GM12864 (cell line): Measurements from ENCODE around the gene ATP2B3.
"Not testable (repeated sequence)": the region's sequence is repeated elsewhere in the genome, so short reads cannot be mapped to it uniquely, and the experiment has no call there.

Source experiments
- DNase-seq: peaks from one replicate; pipeline ENCODE4 v3.0.0-alpha.2; 2011; ENCODE audit warnings: low read depth
- H3K4me3 ChIP-seq: 2 replicates; pipeline ENCODE4 v1.5.1; 2011; ENCODE audit warnings: mild to moderate bottlenecking, low read depth, low read length, control low read depth
- CTCF ChIP-seq: IDR thresholded peaks from 2 replicates; pipeline ENCODE4 v1.5.1; 2011; ENCODE audit warnings: low read depth, mild to moderate bottlenecking, moderate library complexity, low read length, control low read depth, inconsistent platforms; ENCODE audit errors: missing control alignments

Gene ATP2B3

DNA sequence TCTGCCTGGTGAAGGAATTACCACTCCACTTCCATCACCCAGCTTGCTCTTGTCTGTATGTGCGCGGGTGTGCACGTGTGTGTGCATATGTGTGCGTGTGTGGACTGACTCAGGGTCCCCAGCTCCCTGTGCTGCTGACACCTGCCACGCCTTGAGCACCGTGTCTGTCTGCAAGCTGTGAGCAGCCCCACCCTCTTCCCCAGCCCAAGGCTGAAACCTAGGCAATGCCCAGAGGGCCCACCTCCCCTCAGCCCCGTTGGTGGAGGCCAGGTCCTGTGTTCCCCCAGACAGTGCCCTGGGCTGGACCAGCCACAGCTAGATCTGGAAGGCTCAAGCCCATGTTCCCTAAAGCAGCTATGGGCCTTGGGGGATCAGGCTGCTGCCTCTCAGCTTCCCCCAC is 83.5 kb downstream of the ATP2B3 start:
- no peak for TF ChIP-seq CTCF
- no peak for DNase-seq
- H3K4me3 ChIP-seq = no peak overlapping the region

DNA sequence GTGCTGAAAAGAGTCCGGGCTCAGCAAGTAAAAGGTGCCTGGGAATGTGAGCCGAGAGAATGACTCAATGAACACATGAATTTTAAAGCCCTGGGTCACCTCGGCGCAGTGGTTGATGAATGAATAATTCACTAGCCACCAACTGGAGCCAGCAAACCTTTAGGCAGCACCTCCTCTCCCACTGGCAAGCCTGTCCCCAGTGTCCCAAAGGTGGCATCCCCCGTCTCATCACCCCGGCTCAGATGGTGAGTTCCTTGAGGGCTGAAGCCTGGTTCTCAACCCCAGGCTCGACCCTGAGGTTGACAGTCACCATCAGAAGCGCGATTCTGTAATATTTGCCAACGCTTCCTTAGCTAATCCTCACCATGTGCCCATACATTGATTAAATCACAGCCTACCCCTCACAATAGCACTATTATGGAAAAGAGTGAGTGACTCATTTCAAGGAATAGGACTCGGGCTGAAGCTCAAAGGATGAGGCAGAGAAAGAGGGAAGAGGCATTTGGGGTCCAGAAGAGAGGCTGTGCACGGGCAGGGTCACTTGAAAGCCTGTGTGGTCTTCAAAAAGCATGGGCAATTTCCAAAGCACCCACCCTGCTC is 84.2 kb downstream of the ATP2B3 start:
- no peak overlapping the region for H3K4me3 ChIP-seq
- no peak for DNase-seq
- no peak for TF ChIP-seq CTCF

- no peak for TF ChIP-seq CTCF
- DNase-seq = no peak
- H3K4me3 ChIP-seq = no peak overlapping the region
Measured at GRCh38 chrX:153602601-153603000, 85.2 kb downstream of the ATP2B3 start.

DNA sequence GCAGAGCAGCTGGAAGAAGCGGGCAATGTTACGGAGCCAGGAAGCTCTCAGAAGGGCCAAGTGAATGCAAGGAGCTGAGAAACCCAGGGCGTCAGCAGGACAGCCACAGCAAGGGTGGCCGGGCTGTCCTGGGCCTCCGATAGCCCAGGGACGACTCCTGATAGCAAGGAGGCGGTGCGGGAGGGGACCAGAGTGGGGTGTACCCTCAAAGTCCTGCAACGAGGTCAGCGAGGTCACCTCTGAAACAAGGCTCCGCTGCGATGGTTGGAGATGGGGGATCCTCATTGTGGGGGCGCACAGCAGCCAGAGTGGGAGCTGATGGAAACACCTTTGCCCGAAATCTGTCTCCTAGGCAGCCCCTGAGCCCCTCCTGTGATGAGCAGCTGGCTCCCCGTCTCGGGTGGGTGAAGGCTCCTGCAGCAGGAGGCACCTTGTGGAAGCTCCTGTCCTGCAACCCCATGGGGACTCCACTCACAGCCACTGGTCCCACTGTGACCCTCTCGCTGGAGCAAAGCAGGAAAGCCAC is 85.8 kb downstream of the ATP2B3 start:
- H3K4me3 ChIP-seq = no peak overlapping the region
- TF ChIP-seq CTCF = no peak
- DNase-seq = no peak

DNA sequence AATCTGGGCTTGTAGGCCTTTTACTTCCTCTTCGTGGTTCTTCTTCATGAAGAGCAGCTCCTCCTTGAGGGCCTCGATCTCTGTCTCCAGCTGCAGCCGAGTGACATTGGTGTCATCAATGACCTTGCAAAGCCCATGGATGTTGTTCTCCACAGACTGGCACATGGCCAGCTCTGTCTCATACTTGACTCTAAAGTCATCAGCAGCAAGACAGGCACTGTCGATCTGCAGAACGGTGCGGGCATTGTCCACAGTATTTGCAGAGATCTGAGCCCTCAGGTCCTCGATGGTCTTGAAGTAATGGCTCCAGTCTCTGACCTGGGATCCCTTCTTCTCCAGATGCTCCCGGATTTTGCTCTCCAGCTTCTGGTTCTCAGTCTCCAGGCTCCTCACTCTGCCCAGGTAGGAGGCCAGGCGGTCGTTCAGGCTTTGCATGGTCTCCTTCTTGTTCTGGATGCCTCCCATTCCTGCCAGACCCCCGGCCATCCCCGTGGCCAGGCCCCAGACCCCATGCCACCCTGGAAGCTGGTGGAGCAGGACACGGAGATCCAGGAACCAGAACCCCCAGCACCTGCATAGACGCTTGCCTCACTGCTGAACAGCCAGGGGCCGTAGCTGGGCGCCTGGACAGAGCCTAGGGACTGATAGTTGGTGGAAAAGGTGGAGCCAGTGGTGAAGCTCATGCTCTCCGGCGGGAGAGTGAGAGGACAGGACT is 87.4 kb downstream of the ATP2B3 start:
- DNase-seq, H3K4me3 ChIP-seq: not testable (repeated sequence)

DNA sequence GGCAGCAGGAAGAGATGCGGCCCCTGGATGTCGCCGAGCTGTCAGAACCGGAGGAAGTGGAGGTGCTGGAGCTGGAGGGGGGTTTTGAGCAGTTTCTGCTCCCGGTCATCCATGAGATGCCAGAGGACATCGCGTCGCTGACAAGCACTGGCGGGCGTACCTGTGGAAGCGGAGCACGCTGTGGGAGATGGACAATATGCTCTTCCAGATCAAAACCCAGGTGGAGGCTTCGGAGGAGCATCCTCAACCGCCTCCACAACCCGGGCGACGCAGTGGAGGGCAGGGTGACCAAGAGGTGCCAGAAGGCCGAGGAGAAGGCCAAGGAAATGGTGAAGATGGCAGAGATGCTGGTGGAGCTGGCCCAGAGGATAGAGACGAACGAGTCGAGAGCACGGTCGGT is 89.1 kb downstream of the ATP2B3 start:
- no peak for DNase-seq
- TF ChIP-seq CTCF = no peak

GRCh38 chrX:153608376-153608775 is 90.9 kb downstream of the ATP2B3 start:
- no peak for DNase-seq
- no peak for TF ChIP-seq CTCF
- no peak overlapping the region for H3K4me3 ChIP-seq

More for the DNA sequence above, 89.1 kb downstream of the ATP2B3 start:
- H3K4me3 ChIP-seq = no peak overlapping the region
